CD4-positive, alpha-beta T cell (primary cell): ENCODE data around the gene KIAA1671. TPM values are rescaled to one million over a fixed set of nuclear protein-coding genes. Genes with fewer than 3 reads are reported as not detected.

ENCODE experiments used
- ATAC-seq: fragments of 200-7000 bp; cut with Tn5 transposase; one replicate; pipeline ENCODE4 v1.10.0; 2022; ENCODE audit warnings: mild to moderate bottlenecking; ENCODE audit not compliant: poor library complexity
- CTCF ChIA-PET: fragments of 350-600 bp; sonication (Branson Sonifier 250); formaldehyde crosslinking; loops from one replicate; lab custom pipeline; 2021; ENCODE audit warnings: antibody characterized with exemption, inconsistent platforms; lab: Charles Lee
- POLR2A ChIA-PET: fragments of 350-600 bp; sonication (Branson Sonifier 250); formaldehyde crosslinking; loops from one replicate; lab custom pipeline; 2021; ENCODE audit warnings: antibody characterized with exemption, inconsistent platforms; lab: Charles Lee
- DNase-seq, 14 experiments: peaks; one replicate each; pipeline ENCODE4 v3.0.0-alpha.2; 2013 to 2020; ENCODE audit warnings: mixed read lengths in 2 of 14
- H3K27ac ChIP-seq, 2 donors: one replicate each; pipeline versions ENCODE4 v1.5.1 to v1.7.0; 2013; ENCODE audit warnings: low read length in 2 of 2, low read depth in 1 of 2, mild to moderate bottlenecking in 1 of 2
- H3K27me3 ChIP-seq, 2 experiments: 1 replicate in 1 of 2; 2 replicates in 1 of 2; pipeline versions ENCODE4 v1.6.1 to v1.7.0; 2013; ENCODE audit warnings: low read length in 2 of 2, control low read depth in 1 of 2, mild to moderate bottlenecking in 1 of 2, moderate library complexity in 1 of 2; ENCODE audit not compliant: insufficient read depth in 2 of 2, control insufficient read depth in 1 of 2
- H3K36me3 ChIP-seq: one replicate; pipeline ENCODE4 v1.6.1; 2013; ENCODE audit warnings: low read length, control low read depth; ENCODE audit not compliant: insufficient read depth
- H3K4me1 ChIP-seq: one replicate; pipeline ENCODE4 v1.6.1; 2013; ENCODE audit warnings: low read length, control low read depth; ENCODE audit not compliant: insufficient read depth
- H3K4me3 ChIP-seq: one replicate; pipeline ENCODE4 v1.5.1; 2013; ENCODE audit warnings: mild to moderate bottlenecking, low read length, moderate library complexity
- H3K9me3 ChIP-seq, 2 experiments: 1 replicate in 1 of 2; 2 replicates in 1 of 2; pipeline versions ENCODE4 v1.6.1 to v1.7.0; 2013; ENCODE audit warnings: low read length in 2 of 2, mild to moderate bottlenecking in 2 of 2, control low read depth in 1 of 2, moderate library complexity in 1 of 2; ENCODE audit not compliant: control insufficient read depth in 1 of 2, insufficient read depth in 1 of 2
- H3K27ac Mint-ChIP-seq: one replicate; pipeline ENCODE4 v1.8.0; 2020; ENCODE audit warnings: mixed read lengths
- H3K27me3 Mint-ChIP-seq: one replicate; pipeline ENCODE4 v1.8.0; 2021; ENCODE audit warnings: mixed read lengths
- H3K36me3 Mint-ChIP-seq: one replicate; pipeline ENCODE4 v1.8.0; 2021; ENCODE audit warnings: low read depth, mixed read lengths
- H3K4me1 Mint-ChIP-seq: one replicate; pipeline ENCODE4 v1.8.0; 2021; ENCODE audit warnings: low read depth, mixed read lengths
- H3K4me3 Mint-ChIP-seq: one replicate; pipeline ENCODE4 v1.8.0; 2020; ENCODE audit warnings: mild to moderate bottlenecking, mixed read lengths
- H3K9me3 Mint-ChIP-seq: one replicate; pipeline ENCODE4 v1.8.0; 2020; ENCODE audit warnings: mixed read lengths
- CTCF ChIP-seq: fragments of 200-600 bp; IDR thresholded peaks from one replicate; pipeline ENCODE4 v1.8.0; 2022; ENCODE audit warnings: antibody characterized with exemption, mild to moderate bottlenecking
- intact Hi-C, 2 experiments: fragments of 100-400 bp; cut with DNase I in 1 of 2; cut with micrococcal nuclease in 1 of 2; formaldehyde crosslinking; loops; one replicate each; pipeline versions ENCODE4 v1.15.1 to v1.9.0; 2023 to 2025; cut with DNase I, micrococcal nuclease
- total RNA-seq, 174 experiments: library from RNA in 2 of 174; stranded (reverse) in 2 of 174; gene quantifications; one replicate each; pipeline ENCODE4 v1.2.3 and lab custom pipeline; 2021 to 2026

KIAA1671 gene
- total RNA-seq, 2 experiments from 2014 or later: 2.6 to 2.9 TPM

GRCh38 chr22:25100948-25101347, 148.4 kb downstream of the KIAA1671 start:
- ATAC-seq (no peak), DNase-seq (no peak)
- Mint-ChIP-seq H3K9me3 (no peaks in the 10 kb centered on the region), H3K27ac (no peak overlapping the region), H3K27me3 (no peaks in the 10 kb centered on the region), H3K36me3 (peaks cover 8% of the 10 kb centered on the region), H3K4me1 (no peaks in the 10 kb centered on the region), H3K4me3 (no peak overlapping the region)
- intact Hi-C loops: no loop called here
- no peak overlapping the region for H3K27ac ChIP-seq
- POLR2A ChIA-PET: no interaction called here
- no peaks in the 10 kb centered on the region for H3K9me3 ChIP-seq
- CTCF ChIA-PET: no interaction called here
- H3K27me3 ChIP-seq: peaks cover 0 to 2% of the 10 kb centered on the region in 2 experiments
- H3K4me1 ChIP-seq: no peaks in the 10 kb centered on the region
- H3K36me3 ChIP-seq: no peaks in the 10 kb centered on the region
- no peak overlapping the region for H3K4me3 ChIP-seq
- TF ChIP-seq CTCF: no peak

DNA sequence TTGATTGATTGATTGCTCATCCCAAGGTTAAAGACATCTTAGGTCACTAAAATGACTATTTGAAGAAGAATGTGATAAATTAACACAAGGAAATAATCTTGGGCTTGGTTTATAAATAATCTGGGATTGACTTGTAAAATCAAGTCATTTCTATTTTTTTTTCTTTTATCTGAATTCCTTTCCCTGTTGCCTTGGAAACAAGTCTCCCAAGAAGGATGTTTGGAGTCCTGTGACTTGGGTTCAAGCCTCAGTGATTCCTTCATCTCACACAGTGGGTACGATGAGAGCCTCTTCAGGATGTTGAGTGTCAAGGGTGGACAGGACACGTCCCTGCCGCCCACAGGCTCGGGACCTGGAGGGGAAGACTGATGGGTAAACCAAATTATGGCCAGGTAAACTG, 149.0 kb downstream of the KIAA1671 start:
- H3K36me3 ChIP-seq: no peaks in the 10 kb centered on the region
- intact Hi-C loops: no loop called here
- no peaks in the 10 kb centered on the region for H3K9me3 Mint-ChIP-seq
- H3K4me1 Mint-ChIP-seq: no peaks in the 10 kb centered on the region
- no peaks in the 10 kb centered on the region for H3K9me3 ChIP-seq
- ChIA-PET POLR2A (no interaction called here), CTCF (no interaction called here)
- H3K4me1 ChIP-seq: no peaks in the 10 kb centered on the region
- H3K27ac ChIP-seq: no peak overlapping the region
- TF ChIP-seq CTCF: no peak
- DNase-seq (no peak), ATAC-seq (no peak)
- no peak overlapping the region for H3K4me3 Mint-ChIP-seq
- peaks cover 0 to 2% of the 10 kb centered on the region in 2 experiments for H3K27me3 ChIP-seq
- H3K27me3 Mint-ChIP-seq: no peaks in the 10 kb centered on the region
- no peak overlapping the region for H3K27ac Mint-ChIP-seq
- peaks cover 5% of the 10 kb centered on the region for H3K36me3 Mint-ChIP-seq
- no peak overlapping the region for H3K4me3 ChIP-seq

DNA sequence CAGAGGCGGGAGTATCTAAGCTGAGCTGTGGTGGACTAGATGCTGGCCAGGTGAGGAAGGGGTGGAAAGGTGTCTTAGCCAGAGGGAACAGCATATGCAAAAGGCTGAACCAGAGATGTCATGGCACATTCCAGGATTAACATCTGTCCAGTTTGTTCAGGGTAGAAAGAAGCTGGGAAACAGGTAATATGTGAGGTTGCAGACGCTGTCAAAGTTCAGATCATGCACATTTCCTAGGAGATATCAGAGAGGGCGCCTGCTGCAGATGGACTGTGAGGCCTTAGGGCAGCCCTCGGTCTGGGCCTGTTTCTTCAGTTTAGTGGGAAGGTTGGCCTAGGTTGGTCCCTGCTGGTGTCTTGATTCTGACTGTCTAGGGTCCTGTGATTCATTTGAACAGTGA, 149.5 kb downstream of the KIAA1671 start:
- Histone ChIP-seq H3K36me3 (no peaks in the 10 kb centered on the region), H3K27ac (no peak overlapping the region), H3K27me3 (peaks cover 0 to 2% of the 10 kb centered on the region in 2 experiments), H3K9me3 (no peaks in the 10 kb centered on the region), H3K4me3 (no peak overlapping the region), H3K4me1 (no peaks in the 10 kb centered on the region)
- no peak for TF ChIP-seq CTCF
- DNase-seq: no peak
- no peak overlapping the region for H3K4me3 Mint-ChIP-seq
- no peaks in the 10 kb centered on the region for H3K9me3 Mint-ChIP-seq
- CTCF ChIA-PET: no interaction called here
- no peak overlapping the region for H3K27ac Mint-ChIP-seq
- no peak for ATAC-seq
- H3K4me1 Mint-ChIP-seq: no peaks in the 10 kb centered on the region
- intact Hi-C loops: no loop called here
- POLR2A ChIA-PET: no interaction called here
- no peaks in the 10 kb centered on the region for H3K36me3 Mint-ChIP-seq
- H3K27me3 Mint-ChIP-seq: no peaks in the 10 kb centered on the region
